Fibroblast of lung (primary cell): ENCODE results near the gene DRC7. TPM values are rescaled to one million over a fixed set of nuclear protein-coding genes. Genes with fewer than 3 reads are reported as not detected.

ENCODE experiments used
- DNase-seq, 2 donors: peaks; one replicate each; pipeline versions ENCODE4 v3.0.0 to v3.0.0-alpha.2; 2010; ENCODE audit warnings: low read depth in 2 of 2
- H2AFZ ChIP-seq: 2 replicates; pipeline ENCODE4 v1.5.1; 2012; ENCODE audit warnings: low read length, control low read depth, inconsistent platforms
- H3K27ac ChIP-seq: 2 replicates; pipeline ENCODE4 v1.5.1; 2011; ENCODE audit warnings: low read length, control low read depth; ENCODE audit not compliant: insufficient read depth
- H3K27me3 ChIP-seq: 2 replicates; pipeline ENCODE4 v1.5.1; 2011; ENCODE audit warnings: mild to moderate bottlenecking, low read length; ENCODE audit not compliant: control insufficient read depth, insufficient read depth
- H3K36me3 ChIP-seq: 2 replicates; pipeline ENCODE4 v1.5.1; 2011; ENCODE audit warnings: low read length; ENCODE audit not compliant: control insufficient read depth, insufficient read depth
- H3K4me1 ChIP-seq: 2 replicates; pipeline ENCODE4 v1.5.1; 2011; ENCODE audit warnings: low read length; ENCODE audit not compliant: control insufficient read depth, insufficient read depth; ENCODE audit errors: extremely low read depth
- H3K4me2 ChIP-seq: 2 replicates; pipeline ENCODE4 v1.5.1; 2011; ENCODE audit warnings: low read length, control low read depth; ENCODE audit not compliant: insufficient read depth; ENCODE audit errors: extremely low read depth
- H3K4me3 ChIP-seq, 4 experiments: fragments of 200-600 bp in 1 of 4; sonication (generic) in 1 of 4; replicated peaks in 1 of 4; 2 replicates each; pipeline ENCODE4 v1.5.1; 2011 to 2016; ENCODE audit warnings: low read length in 4 of 4, low read depth in 3 of 4, mild to moderate bottlenecking in 3 of 4, control low read depth in 2 of 4, inconsistent platforms in 1 of 4, mixed read lengths in 1 of 4; ENCODE audit not compliant: insufficient read depth in 1 of 4; ENCODE audit errors: control extremely low read depth in 1 of 4
- H3K79me2 ChIP-seq: 2 replicates; pipeline ENCODE4 v1.5.1; 2012; ENCODE audit warnings: mild to moderate bottlenecking, low read length, inconsistent platforms; ENCODE audit not compliant: control insufficient read depth, insufficient read depth
- H3K9ac ChIP-seq: 2 replicates; pipeline ENCODE4 v1.5.1; 2011; ENCODE audit warnings: mild to moderate bottlenecking, low read length, control low read depth; ENCODE audit not compliant: insufficient read depth
- H3K9me3 ChIP-seq: 2 replicates; pipeline ENCODE4 v1.5.1; 2012; ENCODE audit warnings: low read depth, low read length; ENCODE audit not compliant: control insufficient read depth, insufficient read depth
- H4K20me1 ChIP-seq: 2 replicates; pipeline ENCODE4 v1.5.1; 2011; ENCODE audit warnings: low read length; ENCODE audit not compliant: control insufficient read depth, insufficient read depth; ENCODE audit errors: extremely low read depth
- CTCF ChIP-seq, 2 donors: IDR thresholded peaks in 1 of 2; conservative IDR thresholded peaks in 1 of 2; 1 replicate in 1 of 2; 2 replicates in 1 of 2; pipeline ENCODE4 v1.5.1; 2011 to 2012; ENCODE audit warnings: low read length in 2 of 2, control low read depth in 1 of 2, inconsistent platforms in 1 of 2, low read depth in 1 of 2, mild to moderate bottlenecking in 1 of 2
- EZH2 ChIP-seq: IDR thresholded peaks from 2 replicates; pipeline ENCODE4 v1.5.1; 2012; ENCODE audit warnings: low read length, control low read depth, mild to moderate bottlenecking; ENCODE audit errors: missing control alignments
- polyA plus RNA-seq, 2 donors: library from polyadenylated mRNA; depleted of rRNA in 1 of 2; stranded (reverse) in 1 of 2; unstranded in 1 of 2; fragments of >200 nt; gene quantifications; 2 replicates each; pipeline ENCODE4 v1.2.1, GENCODE V29; 2011 to 2012; ENCODE audit warnings: missing spikeins in 1 of 2
- total RNA-seq: library from RNA; depleted of rRNA; stranded (reverse); fragments of >200 nt; gene quantifications from 2 replicates; pipeline ENCODE4 v1.2.1, GENCODE V29; 2014

Gene DRC7
- total and polyA plus RNA-seq, 2 donors (not counting 1 experiment from before 2014, with no cell fraction given) = not detected

GRCh38 chr16:57672824-57673223 is 21.8 kb upstream of the DRC7 start:
- Histone ChIP-seq H3K4me1 (no peaks in the 10 kb centered on the region), H3K4me3 (no peak overlapping the region), H3K79me2 (no peaks in the 10 kb centered on the region), H3K36me3 (no peaks in the 10 kb centered on the region), H2AFZ (no peak overlapping the region), H4K20me1 (no peaks in the 10 kb centered on the region), H3K9ac (no peak overlapping the region), H3K9me3 (no peaks in the 10 kb centered on the region), H3K27me3 (peaks cover 16% of the 10 kb centered on the region), H3K27ac (no peak overlapping the region), H3K4me2 (no peak overlapping the region)
- no peak for DNase-seq
- TF ChIP-seq CTCF (conservative IDR thresholded peaks at IDR 0.05 in 1 of 2, IDR thresholded peaks at IDR 0.05 in 1 of 2; ENCODE audit: low read depth in 1 of 2, low read length in 2 of 2) (no peak), EZH2 (no peak)

GRCh38 chr16:57675741-57676551 is 18.7 kb upstream of the DRC7 start:
- no peaks in the 10 kb centered on the region for H4K20me1 ChIP-seq
- H3K36me3 ChIP-seq = no peaks in the 10 kb centered on the region
- peaks cover 11% of the 10 kb centered on the region for H3K27me3 ChIP-seq
- no peak overlapping the region for H2AFZ ChIP-seq
- no peak overlapping the region for H3K9ac ChIP-seq
- no peak for DNase-seq
- no peak overlapping the region for H3K4me3 ChIP-seq
- TF ChIP-seq EZH2 = no peak
- TF ChIP-seq CTCF (conservative IDR thresholded peaks at IDR 0.05 in 1 of 2, IDR thresholded peaks at IDR 0.05 in 1 of 2; ENCODE audit: low read depth in 1 of 2, low read length in 2 of 2) = no peak
- no peaks in the 10 kb centered on the region for H3K9me3 ChIP-seq
- H3K4me1 ChIP-seq = no peaks in the 10 kb centered on the region
- no peak overlapping the region for H3K27ac ChIP-seq
- H3K79me2 ChIP-seq = no peaks in the 10 kb centered on the region
- no peak overlapping the region for H3K4me2 ChIP-seq

GRCh38 chr16:57676553-57677085 is 18.0 kb upstream of the DRC7 start:
- Histone ChIP-seq H3K9me3 (no peaks in the 10 kb centered on the region), H3K27me3 (peaks cover 11% of the 10 kb centered on the region), H3K4me1 (no peaks in the 10 kb centered on the region), H3K36me3 (no peaks in the 10 kb centered on the region), H4K20me1 (no peaks in the 10 kb centered on the region), H3K4me3 (no peak overlapping the region), H3K79me2 (no peaks in the 10 kb centered on the region), H2AFZ (no peak overlapping the region), H3K27ac (no peak overlapping the region), H3K9ac (no peak overlapping the region), H3K4me2 (no peak overlapping the region)
- no peak for TF ChIP-seq EZH2
- no peak for DNase-seq
